GM23338 (cell line): ENCODE measurements around the gene TMPRSS6. TPM values are rescaled to one million over a fixed set of nuclear protein-coding genes. Genes with fewer than 3 reads are reported as not detected.
A peak's percentile ranks its signal among the peaks of the same experiment; 100 is the strongest.

ENCODE experiments used
- ATAC-seq: fragments of 200-7000 bp; cut with Tn5 transposase; 3 replicates; pipeline ENCODE4 v1.9.1; 2020
- DNase-seq: peaks from one replicate; pipeline ENCODE4 v3.0.0-alpha.2; 2015; ENCODE audit warnings: low spot score
- H2AFZ ChIP-seq: fragments of 200-600 bp; sonication (generic); 2 replicates; pipeline ENCODE4 v1.8.0; 2016; ENCODE audit warnings: antibody characterized with exemption, mild to moderate bottlenecking, moderate library complexity
- H3F3A ChIP-seq: fragments of 200-600 bp; sonication (generic); replicated peaks from 2 replicates; pipeline ENCODE4 v1.8.0; 2017; ENCODE audit warnings: antibody characterized with exemption, mixed run types, low read depth
- H3K27ac ChIP-seq: fragments of 200-600 bp; sonication (generic); 2 replicates; pipeline ENCODE4 v1.6.1; 2016; ENCODE audit warnings: low read depth
- H3K27me3 ChIP-seq: fragments of 200-600 bp; sonication (generic); 2 replicates; pipeline ENCODE4 v1.8.0; 2016; ENCODE audit warnings: mild to moderate bottlenecking, mixed run types, moderate library complexity; ENCODE audit not compliant: insufficient read depth
- H3K36me3 ChIP-seq: fragments of 200-600 bp; sonication (generic); 2 replicates; pipeline ENCODE4 v1.8.0; 2016; ENCODE audit warnings: mild to moderate bottlenecking; ENCODE audit not compliant: insufficient read depth
- H3K4me1 ChIP-seq: fragments of 200-600 bp; sonication (generic); 2 replicates; pipeline ENCODE4 v1.8.0; 2016; ENCODE audit warnings: mild to moderate bottlenecking, moderate library complexity; ENCODE audit not compliant: insufficient read depth
- H3K4me2 ChIP-seq: fragments of 200-600 bp; sonication (generic); 2 replicates; pipeline ENCODE4 v1.7.1; 2017; ENCODE audit warnings: mixed run types
- H3K4me3 ChIP-seq: fragments of 200-600 bp; sonication (generic); 2 replicates; pipeline ENCODE4 v1.6.1; 2016; ENCODE audit warnings: mixed run types
- H3K79me2 ChIP-seq: fragments of 200-600 bp; sonication (generic); replicated peaks from 2 replicates; pipeline ENCODE4 v1.8.0; 2017; ENCODE audit warnings: mild to moderate bottlenecking; ENCODE audit not compliant: insufficient read depth
- H3K9me2 ChIP-seq: fragments of 200-600 bp; sonication (generic); 2 replicates; pipeline ENCODE4 v1.8.0; 2017; ENCODE audit not compliant: insufficient read depth
- H4K20me1 ChIP-seq: fragments of 200-600 bp; sonication (generic); replicated peaks from 2 replicates; pipeline ENCODE4 v1.8.0; 2017; ENCODE audit warnings: mild to moderate bottlenecking; ENCODE audit not compliant: insufficient read depth
- H3K27ac Mint-ChIP-seq: 2 replicates; pipeline ENCODE4 v1.8.0; 2020; ENCODE audit warnings: inconsistent platforms, mild to moderate bottlenecking, moderate library complexity, mixed read lengths
- H3K27me3 Mint-ChIP-seq: 3 replicates; pipeline ENCODE4 v1.8.0; 2022; ENCODE audit warnings: low read depth, mild to moderate bottlenecking, moderate library complexity, mixed read lengths, inconsistent platforms; ENCODE audit not compliant: insufficient read depth, poor library complexity
- H3K36me3 Mint-ChIP-seq: 3 replicates; pipeline ENCODE4 v1.8.0; 2021; ENCODE audit warnings: low read depth, mild to moderate bottlenecking, inconsistent platforms, moderate library complexity, mixed read lengths
- H3K4me1 Mint-ChIP-seq: 3 replicates; pipeline ENCODE4 v1.8.0; 2020; ENCODE audit warnings: mild to moderate bottlenecking, inconsistent platforms, mixed read lengths
- H3K4me3 Mint-ChIP-seq: 3 replicates; pipeline ENCODE4 v1.8.0; 2021; ENCODE audit warnings: moderate library complexity, mild to moderate bottlenecking, inconsistent platforms, mixed read lengths
- H3K9me3 Mint-ChIP-seq: 3 replicates; pipeline ENCODE4 v1.8.0; 2020; ENCODE audit warnings: moderate library complexity, mild to moderate bottlenecking, inconsistent platforms, mixed read lengths
- EZH2 ChIP-seq: fragments of 200-600 bp; sonication (generic); IDR thresholded peaks from one replicate; pipeline ENCODE4 v1.8.0; 2017; ENCODE audit warnings: antibody characterized with exemption, mild to moderate bottlenecking, low read depth; ENCODE audit not compliant: unreplicated experiment
- EZH2phosphoT487 ChIP-seq: fragments of 200-600 bp; sonication (generic); IDR thresholded peaks from one replicate; pipeline ENCODE4 v1.8.1; 2018; ENCODE audit warnings: antibody characterized with exemption; ENCODE audit not compliant: unreplicated experiment
- JUNB ChIP-seq: IDR thresholded peaks from one replicate; pipeline ENCODE4 v1.6.1; 2016; ENCODE audit warnings: antibody characterized with exemption; ENCODE audit not compliant: unreplicated experiment
- POLR2AphosphoS5 ChIP-seq: IDR thresholded peaks from 2 replicates; pipeline ENCODE4 v1.6.1; 2016; ENCODE audit warnings: antibody characterized with exemption, low read depth
- REST ChIP-seq: IDR thresholded peaks from one replicate; pipeline ENCODE4 v1.6.1; 2018; ENCODE audit warnings: antibody characterized with exemption; ENCODE audit not compliant: unreplicated experiment
- STAT1 ChIP-seq: IDR thresholded peaks from one replicate; pipeline ENCODE4 v1.6.1; 2016; ENCODE audit warnings: antibody characterized with exemption; ENCODE audit not compliant: unreplicated experiment
- ZNF114 ChIP-seq: fragments of 250-450 bp; sonication (Bioruptor Pico); IDR thresholded peaks from 2 replicates; pipeline ENCODE4 v1.5.0; 2020; ENCODE audit warnings: mild to moderate bottlenecking, moderate library complexity
- polyA plus RNA-seq: library from polyadenylated mRNA; unstranded; fragments of >200 nt; fragmentation: Nextera tagmentation; extraction: Ambion mirVana; gene quantifications from 2 replicates; pipeline ENCODE4 v1.2.1, GENCODE V29; 2016
- total RNA-seq: library from RNA; depleted of rRNA; stranded (reverse); fragments of >200 nt; shearing (Covaris generic); gene quantifications from 2 replicates; pipeline ENCODE4 v1.2.3, GENCODE V29; 2014
- TF ChIP-seq, protein P1 (sequence below), 2 experiments: fragments of 200-600 bp in 1 of 2; sonication (generic) in 1 of 2; conservative IDR thresholded peaks; 2 replicates each; pipeline versions ENCODE4 v1.5.1 to v1.6.1; 2016 to 2017; ENCODE audit warnings: antibody characterized with exemption in 2 of 2, low read depth in 2 of 2, mild to moderate bottlenecking in 2 of 2, moderate library complexity in 1 of 2

Gene TMPRSS6
- total and polyA plus RNA-seq, 2 experiments from 2014 or later = 0.13 TPM; not detected in 1

GRCh38 chr22:37148031-37148651 is 38.6 kb upstream of the TMPRSS6 start:
- Mint-ChIP-seq H3K4me1 (peaks cover 20% of the 10 kb centered on the region), H3K36me3 (no peaks in the 10 kb centered on the region), H3K4me3 (no peak overlapping the region), H3K27me3 (peaks cover 10% of the 10 kb centered on the region), H3K27ac (no peak overlapping the region), H3K9me3 (peaks cover 7% of the 10 kb centered on the region)
- Histone ChIP-seq H3F3A (no peaks in the 10 kb centered on the region), H3K4me1 (no peaks in the 10 kb centered on the region), H4K20me1 (no peaks in the 10 kb centered on the region), H3K27ac (no peak overlapping the region), H3K36me3 (no peaks in the 10 kb centered on the region), H3K4me2 (no peak overlapping the region), H2AFZ (no peak overlapping the region), H3K27me3 (no peaks in the 10 kb centered on the region), H3K4me3 (no peak overlapping the region), H3K9me2 (no peaks in the 10 kb centered on the region), H3K79me2 (no peaks in the 10 kb centered on the region)
- ATAC-seq (peak; percentile 60), DNase-seq (no peak)
- TF ChIP-seq POLR2AphosphoS5 (no peak), ZNF114 (CRISPR knock-in tag) (no peak), EZH2phosphoT487 (no peak)
- TF ChIP-seq, protein P1, sequence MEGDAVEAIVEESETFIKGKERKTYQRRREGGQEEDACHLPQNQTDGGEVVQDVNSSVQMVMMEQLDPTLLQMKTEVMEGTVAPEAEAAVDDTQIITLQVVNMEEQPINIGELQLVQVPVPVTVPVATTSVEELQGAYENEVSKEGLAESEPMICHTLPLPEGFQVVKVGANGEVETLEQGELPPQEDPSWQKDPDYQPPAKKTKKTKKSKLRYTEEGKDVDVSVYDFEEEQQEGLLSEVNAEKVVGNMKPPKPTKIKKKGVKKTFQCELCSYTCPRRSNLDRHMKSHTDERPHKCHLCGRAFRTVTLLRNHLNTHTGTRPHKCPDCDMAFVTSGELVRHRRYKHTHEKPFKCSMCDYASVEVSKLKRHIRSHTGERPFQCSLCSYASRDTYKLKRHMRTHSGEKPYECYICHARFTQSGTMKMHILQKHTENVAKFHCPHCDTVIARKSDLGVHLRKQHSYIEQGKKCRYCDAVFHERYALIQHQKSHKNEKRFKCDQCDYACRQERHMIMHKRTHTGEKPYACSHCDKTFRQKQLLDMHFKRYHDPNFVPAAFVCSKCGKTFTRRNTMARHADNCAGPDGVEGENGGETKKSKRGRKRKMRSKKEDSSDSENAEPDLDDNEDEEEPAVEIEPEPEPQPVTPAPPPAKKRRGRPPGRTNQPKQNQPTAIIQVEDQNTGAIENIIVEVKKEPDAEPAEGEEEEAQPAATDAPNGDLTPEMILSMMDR (conservative IDR thresholded peaks at IDR 0.05; ENCODE audit: low read depth in 2 of 2) = peak; percentile 9 to 57; a peak in 2 of 4 replicates

GRCh38 chr22:37147186-37147990 is 37.9 kb upstream of the TMPRSS6 start:
- ATAC-seq (no peak), DNase-seq (no peak)
- Histone ChIP-seq H3K4me3 (no peak overlapping the region), H3K79me2 (no peaks in the 10 kb centered on the region), H3K4me1 (no peaks in the 10 kb centered on the region), H3K36me3 (no peaks in the 10 kb centered on the region), H3K9me2 (no peaks in the 10 kb centered on the region), H2AFZ (no peak overlapping the region), H3K27me3 (no peaks in the 10 kb centered on the region), H4K20me1 (no peaks in the 10 kb centered on the region), H3K4me2 (no peak overlapping the region), H3F3A (no peaks in the 10 kb centered on the region), H3K27ac (no peak overlapping the region)
- H3K36me3 Mint-ChIP-seq = no peaks in the 10 kb centered on the region
- no peak overlapping the region for H3K27ac Mint-ChIP-seq
- H3K27me3 Mint-ChIP-seq = peaks cover 10% of the 10 kb centered on the region
- H3K9me3 Mint-ChIP-seq = peaks cover 7% of the 10 kb centered on the region
- H3K4me3 Mint-ChIP-seq = no peak overlapping the region
- H3K4me1 Mint-ChIP-seq = peaks cover 20% of the 10 kb centered on the region
- TF ChIP-seq POLR2AphosphoS5 (no peak), EZH2phosphoT487 (no peak), ZNF114 (CRISPR knock-in tag) (no peak), STAT1 (no peak), EZH2 (no peak), REST (no peak), JUNB (no peak)
